Mesenchymal stem cell (in vitro differentiated cells and primary cell): ENCODE data around the gene NBPF12. TPM values are rescaled to one million over a fixed set of nuclear protein-coding genes. Genes with fewer than 3 reads are reported as not detected.
"Not testable (repeated sequence)": the region's sequence is repeated elsewhere in the genome, so short reads cannot be mapped to it uniquely, and the experiment has no call there.

Source experiments
- DNase-seq: peaks from one replicate; pipeline ENCODE4 v3.0.0-alpha.2; 2013
- H2AFZ ChIP-seq: one replicate; pipeline ENCODE4 v1.6.1; 2013; ENCODE audit warnings: low read depth, mild to moderate bottlenecking, control low read depth, inconsistent platforms, low read length, moderate library complexity
- H2AK5ac ChIP-seq: 2 replicates; pipeline ENCODE4 v1.6.1; 2013; ENCODE audit warnings: low read length, moderate library complexity, mild to moderate bottlenecking, inconsistent platforms; ENCODE audit not compliant: severe bottlenecking
- H2BK120ac ChIP-seq: one replicate; pipeline ENCODE4 v1.6.1; 2013; ENCODE audit warnings: low read depth, mild to moderate bottlenecking, inconsistent platforms, low read length, moderate library complexity
- H2BK12ac ChIP-seq, 2 experiments: one replicate each; pipeline ENCODE4 v1.6.1; 2013; ENCODE audit warnings: inconsistent platforms in 2 of 2, low read length in 2 of 2, mild to moderate bottlenecking in 2 of 2, moderate library complexity in 2 of 2, control low read depth in 1 of 2
- H2BK15ac ChIP-seq: one replicate; pipeline ENCODE4 v1.6.1; 2013; ENCODE audit warnings: mild to moderate bottlenecking, low read depth, inconsistent platforms; ENCODE audit not compliant: poor library complexity, severe bottlenecking
- H2BK5ac ChIP-seq: 2 replicates; pipeline ENCODE4 v1.6.1; 2013; ENCODE audit warnings: low read depth, mild to moderate bottlenecking, low read length, control low read depth, inconsistent platforms; ENCODE audit not compliant: poor library complexity, severe bottlenecking
- H3K14ac ChIP-seq, 2 experiments: one replicate each; pipeline ENCODE4 v1.6.1; 2013; ENCODE audit warnings: inconsistent platforms in 2 of 2, low read length in 2 of 2, control low read depth in 1 of 2, mild to moderate bottlenecking in 1 of 2, moderate library complexity in 1 of 2
- H3K18ac ChIP-seq, 2 experiments: one replicate each; pipeline ENCODE4 v1.6.1; 2013; ENCODE audit warnings: inconsistent platforms in 2 of 2, low read length in 2 of 2, control low read depth in 1 of 2, low read depth in 1 of 2, mild to moderate bottlenecking in 1 of 2
- H3K23ac ChIP-seq, 2 experiments: one replicate each; pipeline ENCODE4 v1.6.1; 2013; ENCODE audit warnings: inconsistent platforms in 2 of 2, low read length in 2 of 2, mild to moderate bottlenecking in 2 of 2, moderate library complexity in 2 of 2, control low read depth in 1 of 2
- H3K27ac ChIP-seq: 2 replicates; pipeline ENCODE4 v1.5.1; 2013; ENCODE audit warnings: mild to moderate bottlenecking, moderate library complexity, low read length, control low read depth, inconsistent platforms; ENCODE audit not compliant: poor library complexity, severe bottlenecking
- H3K27me3 ChIP-seq, 2 experiments: 2 replicates each; pipeline versions ENCODE4 v1.6.1 to v1.7.0; 2013; ENCODE audit warnings: low read length in 2 of 2, mild to moderate bottlenecking in 2 of 2, moderate library complexity in 2 of 2, control low read depth in 1 of 2, inconsistent platforms in 1 of 2; ENCODE audit not compliant: control insufficient read depth in 1 of 2, insufficient read depth in 1 of 2
- H3K36me3 ChIP-seq, 2 experiments: 2 replicates each; pipeline versions ENCODE4 v1.6.1 to v1.7.0; 2013; ENCODE audit warnings: low read length in 2 of 2, control low read depth in 1 of 2, inconsistent platforms in 1 of 2, low read depth in 1 of 2, mild to moderate bottlenecking in 1 of 2; ENCODE audit not compliant: insufficient read depth in 2 of 2, control insufficient read depth in 1 of 2
- H3K4ac ChIP-seq, 2 experiments: one replicate each; pipeline ENCODE4 v1.6.1; 2013; ENCODE audit warnings: inconsistent platforms in 2 of 2, low read length in 2 of 2, mild to moderate bottlenecking in 2 of 2, moderate library complexity in 2 of 2, control low read depth in 1 of 2, low read depth in 1 of 2
- H3K4me1 ChIP-seq: 2 replicates; pipeline ENCODE4 v1.6.1; 2013; ENCODE audit warnings: low read depth, low read length, control low read depth; ENCODE audit not compliant: control insufficient read depth, insufficient read depth
- H3K4me2 ChIP-seq: 2 replicates; pipeline ENCODE4 v1.6.1; 2013; ENCODE audit warnings: low read length, mild to moderate bottlenecking, inconsistent platforms; ENCODE audit not compliant: poor library complexity, severe bottlenecking
- H3K4me3 ChIP-seq, 2 experiments: 2 replicates each; pipeline versions ENCODE4 v1.5.1 to v1.7.0; 2013; ENCODE audit warnings: low read length in 2 of 2, mild to moderate bottlenecking in 2 of 2, control low read depth in 1 of 2, low read depth in 1 of 2; ENCODE audit not compliant: insufficient read depth in 1 of 2
- H3K79me1 ChIP-seq: replicated peaks from 2 replicates; pipeline ENCODE4 v1.6.1; 2013; ENCODE audit warnings: mild to moderate bottlenecking, control low read depth, low read length, inconsistent platforms; ENCODE audit not compliant: poor library complexity, severe bottlenecking
- H3K9ac ChIP-seq: 2 replicates; pipeline ENCODE4 v1.7.0; 2013; ENCODE audit warnings: mild to moderate bottlenecking, low read length, moderate library complexity
- H3K9me3 ChIP-seq: 2 replicates; pipeline ENCODE4 v1.7.0; 2013; ENCODE audit warnings: mild to moderate bottlenecking, low read length; ENCODE audit not compliant: control insufficient read depth
- H4K8ac ChIP-seq: one replicate; pipeline ENCODE4 v1.6.1; 2013; ENCODE audit warnings: inconsistent platforms, mild to moderate bottlenecking, low read length, moderate library complexity
- H4K91ac ChIP-seq: one replicate; pipeline ENCODE4 v1.6.1; 2013; ENCODE audit warnings: mild to moderate bottlenecking, low read length, inconsistent platforms
- WGBS: methylation state at CpG from one replicate; pipeline ENCODE4 v1.1.7; 2013; ENCODE audit warnings: mixed read lengths; 5-methylcytosine and 5-hydroxymethylcytosine counted together
- polyA plus RNA-seq, 2 experiments: library from polyadenylated mRNA; stranded (reverse); fragments of 200-250 nt; gene quantifications; one replicate each; pipeline ENCODE4 v1.2.3, GENCODE V29; 2013

The NBPF12 gene
- polyA plus RNA-seq (2013, experiment 1 of 2) = 4.1 TPM
- polyA plus RNA-seq (2013, experiment 2 of 2) = 4.1 TPM

DNA sequence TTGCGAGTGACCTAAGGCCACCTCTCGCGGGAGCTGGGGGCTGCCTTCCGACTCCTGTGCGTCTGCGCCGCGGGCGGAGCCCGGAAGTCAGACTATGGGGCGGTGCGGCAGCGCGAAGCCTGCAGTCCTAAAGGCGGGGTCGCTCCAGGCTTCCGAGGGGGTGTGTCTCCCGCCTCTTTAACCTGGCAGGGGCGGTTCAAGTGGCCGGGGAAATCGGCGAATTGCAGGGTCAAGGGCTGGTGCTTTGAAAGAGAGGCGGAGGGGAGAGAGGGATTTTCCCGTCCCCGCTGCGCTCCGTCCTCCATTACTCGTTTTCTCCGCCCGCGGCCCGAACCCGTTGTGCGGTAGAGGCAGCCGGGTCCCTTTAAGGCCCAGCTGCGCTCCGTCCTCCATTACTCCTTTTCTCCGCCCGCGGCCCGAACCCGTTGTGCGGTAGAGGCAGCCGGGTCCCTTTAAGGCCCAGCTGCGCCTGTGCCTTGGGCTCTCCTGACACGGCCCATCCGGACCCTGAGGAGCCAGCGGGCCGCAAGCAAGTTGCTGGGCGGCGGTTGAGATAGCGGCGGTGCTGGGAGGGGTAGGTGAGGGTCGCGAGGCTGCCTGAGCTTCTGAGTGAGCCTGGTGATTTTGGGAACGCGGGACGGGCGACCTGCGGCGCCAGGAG, at the start of gene NBPF12:
NBPF12 (plus strand) TSS at position 83 of the 661 bp plus-strand sequence. CDS start 21,820 bp downstream, outside the sequence.
- H3K14ac ChIP-seq, H2BK120ac ChIP-seq, H4K91ac ChIP-seq, H3K9me3 ChIP-seq, H3K27me3 ChIP-seq, H3K23ac ChIP-seq, H2BK15ac ChIP-seq, H3K36me3 ChIP-seq, H2BK12ac ChIP-seq, H3K79me1 ChIP-seq, H3K4ac ChIP-seq, H2AK5ac ChIP-seq, H3K4me1 ChIP-seq: not testable (repeated sequence)
- Histone ChIP-seq H3K27ac (peak within 1 kb of the TSS; percentile 76), H4K8ac (peak within 1 kb of the TSS; percentile 60), H3K18ac (peak within 1 kb of the TSS; percentile 28 to 93), H3K9ac (peak within 1 kb of the TSS; percentile 89), H3K4me2 (peak within 1 kb of the TSS; percentile 79), H2BK5ac (peak within 1 kb of the TSS; percentile 57), H2AFZ (peak within 1 kb of the TSS; percentile 61), H3K4me3 (peak within 1 kb of the TSS; percentile 70 to 80)
- under 1% methylated on average over 31 of the region's 61 CpGs for WGBS
- DNase-seq = peak; percentile 83

- H3K36me3 ChIP-seq, H2BK15ac ChIP-seq, H3K18ac ChIP-seq, H3K14ac ChIP-seq, H4K91ac ChIP-seq, H3K4me1 ChIP-seq, H2BK12ac ChIP-seq, H3K4ac ChIP-seq, H2BK120ac ChIP-seq, H3K9ac ChIP-seq, H3K27me3 ChIP-seq, H2BK5ac ChIP-seq, H4K8ac ChIP-seq, H3K79me1 ChIP-seq, H3K23ac ChIP-seq, H3K4me2 ChIP-seq, H2AK5ac ChIP-seq, H3K9me3 ChIP-seq, DNase-seq, H3K4me3 ChIP-seq, H2AFZ ChIP-seq, H3K27ac ChIP-seq: not testable (repeated sequence)
- WGBS = no CpG with 5 or more reads among the region's 4 CpGs
Measured at GRCh38 chr1:146891355-146891754, 46.8 kb upstream of the NBPF12 start.

- not testable (repeated sequence) for H4K8ac ChIP-seq, H3K23ac ChIP-seq, H3K36me3 ChIP-seq, H2BK5ac ChIP-seq, H3K79me1 ChIP-seq, H3K27me3 ChIP-seq, H2BK120ac ChIP-seq, H3K4me3 ChIP-seq, H4K91ac ChIP-seq, H2BK12ac ChIP-seq, H3K9me3 ChIP-seq, H3K4ac ChIP-seq, H3K4me1 ChIP-seq, H3K27ac ChIP-seq, H3K18ac ChIP-seq, DNase-seq, H2AK5ac ChIP-seq, H3K9ac ChIP-seq, H3K4me2 ChIP-seq, H2BK15ac ChIP-seq, H3K14ac ChIP-seq, H2AFZ ChIP-seq
- WGBS = no CpG with 5 or more reads among the region's 3 CpGs
Measured at GRCh38 chr1:146892331-146892730, 45.8 kb upstream of the NBPF12 start.

DNA sequence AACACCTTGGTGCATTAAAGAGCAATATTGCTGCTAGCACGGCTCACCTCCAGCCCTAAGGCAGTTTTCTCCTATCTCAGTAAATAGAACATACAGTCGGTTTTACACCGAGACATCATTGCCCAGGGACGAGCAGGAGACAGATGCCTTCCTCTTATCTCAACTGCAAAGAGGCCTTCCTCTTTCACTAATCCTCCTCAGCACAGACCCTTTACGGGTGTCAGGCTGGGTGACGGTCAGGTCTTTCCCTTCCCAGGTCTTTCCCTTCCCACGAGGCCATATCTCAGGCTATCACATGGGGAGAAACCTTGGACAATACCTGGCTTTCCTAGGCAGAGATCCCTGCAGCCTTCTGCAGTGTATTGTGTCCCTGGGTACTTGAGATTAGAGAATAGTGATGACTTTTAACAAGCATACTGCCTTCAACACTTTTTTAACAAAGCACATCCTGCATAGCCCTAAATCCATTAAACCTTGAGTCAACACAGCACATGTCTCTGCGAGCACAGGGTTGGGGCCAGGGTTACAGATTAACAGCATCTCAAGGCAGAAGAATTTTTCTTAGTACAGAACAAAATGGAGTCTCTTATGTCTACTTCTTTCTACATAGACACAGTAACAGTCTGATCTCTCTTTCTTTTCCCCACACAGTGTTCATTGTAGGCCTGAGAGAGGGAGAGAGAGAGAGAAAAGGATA, 30.4 kb upstream of the NBPF12 start:
- H3K27me3 ChIP-seq, H3K36me3 ChIP-seq: not testable (repeated sequence)
- no CpG with 5 or more reads among the region's 8 CpGs for WGBS

More for the DNA sequence above, 30.4 kb upstream of the NBPF12 start:
- H3K79me1 ChIP-seq, H2AFZ ChIP-seq, H3K23ac ChIP-seq, H2AK5ac ChIP-seq, H3K9ac ChIP-seq, H3K9me3 ChIP-seq, H2BK15ac ChIP-seq, H3K4me3 ChIP-seq, H3K4me1 ChIP-seq, H3K4ac ChIP-seq, H3K27ac ChIP-seq, H4K8ac ChIP-seq, H3K18ac ChIP-seq, H2BK5ac ChIP-seq, H2BK12ac ChIP-seq, H2BK120ac ChIP-seq, DNase-seq, H4K91ac ChIP-seq, H3K14ac ChIP-seq, H3K4me2 ChIP-seq: not testable (repeated sequence)
